Gastrocnemius medialis (tissue), 4 donors: ENCODE measurements around the gene HOXB6.

Experiments
- CTCF ChIP-seq, 5 experiments: fragments of 450-650 bp in 3 of 5; fragments of 200-600 bp in 2 of 5; sonication (generic) in 2 of 5; IDR thresholded peaks in 4 of 5; conservative IDR thresholded peaks in 1 of 5; 1 replicate in 4 of 5; 2 replicates in 1 of 5; pipeline ENCODE4 v1.5.1; 2016 to 2019; ENCODE audit warnings: antibody characterized with exemption in 5 of 5, mild to moderate bottlenecking in 3 of 5, moderate library complexity in 3 of 5
- POLR2A ChIP-seq, 2 donors: fragments of 450-650 bp; IDR thresholded peaks; one replicate each; pipeline ENCODE4 v1.6.1; 2017; ENCODE audit warnings: antibody characterized with exemption in 2 of 2, mild to moderate bottlenecking in 2 of 2, moderate library complexity in 2 of 2

GRCh38 chr17:48591255-48592056, 13.3 kb downstream of the HOXB6 start:
- TF ChIP-seq CTCF (IDR thresholded peaks at IDR 0.05 in 4 of 5, conservative IDR thresholded peaks at IDR 0.05 in 1 of 5) (no peak), POLR2A (IDR thresholded peaks at IDR 0.05) (no peak)
